ENCODE measurements around the gene DDX4.
"Not testable (repeated sequence)": the region's sequence is repeated elsewhere in the genome, so short reads cannot be mapped to it uniquely, and the experiment has no call there.

DDX4 gene

GRCh38 chr5:55777332-55777731 is 39.5 kb downstream of the DDX4 start:
- TF ChIP-seq CTCF (IDR thresholded peaks at IDR 0.05) (no peak), ZFX (IDR thresholded peaks at IDR 0.05; ENCODE audit: borderline replicate concordance) (no peak)
- H3K27ac ChIP-seq, result no peak overlapping the region

- no peak overlapping the region for H3K27ac ChIP-seq
These were observed 63.1 kb downstream of the DDX4 start for GRCh38 chr5:55800924-55801323.

GRCh38 chr5:55808814-55809213 is 71.0 kb downstream of the DDX4 start:
- H3K27ac ChIP-seq, result not testable (repeated sequence)

More at GRCh38 chr5:55800924-55801323, 63.1 kb downstream of the DDX4 start:
- TF ChIP-seq CTCF (IDR thresholded peaks at IDR 0.05) (no peak), ZFX (IDR thresholded peaks at IDR 0.05; ENCODE audit: borderline replicate concordance) (no peak)

GRCh38 chr5:55815939-55816338 is 78.1 kb downstream of the DDX4 start:
- H3K27ac ChIP-seq, result not testable (repeated sequence)

GRCh38 chr5:55816342-55816741 is 78.5 kb downstream of the DDX4 start:
- no peak overlapping the region for H3K27ac ChIP-seq
- TF ChIP-seq CTCF (IDR thresholded peaks at IDR 0.05), result no peak
- no peak for TF ChIP-seq ZFX (IDR thresholded peaks at IDR 0.05; ENCODE audit: borderline replicate concordance)

- no peak for TF ChIP-seq CTCF (IDR thresholded peaks at IDR 0.05)
- TF ChIP-seq ZFX (IDR thresholded peaks at IDR 0.05; ENCODE audit: borderline replicate concordance), result no peak
These were observed 79.2 kb downstream of the DDX4 start for GRCh38 chr5:55817030-55817429.

GRCh38 chr5:55820488-55820887 is 82.6 kb downstream of the DDX4 start:
- TF ChIP-seq CTCF (IDR thresholded peaks at IDR 0.05) (no peak), ZFX (IDR thresholded peaks at IDR 0.05; ENCODE audit: borderline replicate concordance) (no peak)
- H3K27ac ChIP-seq, result no peak overlapping the region

More at GRCh38 chr5:55817030-55817429, 79.2 kb downstream of the DDX4 start:
- H3K27ac ChIP-seq, result no peak overlapping the region

- no peak for TF ChIP-seq CTCF (IDR thresholded peaks at IDR 0.05)
- no peak for TF ChIP-seq ZFX (IDR thresholded peaks at IDR 0.05; ENCODE audit: borderline replicate concordance)
- peak overlapping the region; percentile 86 for H3K27ac ChIP-seq
These were observed 84.1 kb downstream of the DDX4 start for GRCh38 chr5:55821731-55822512.

Data from 22Rv1 (cell line).